Measurements from ENCODE around the gene EEIG1.

The EEIG1 gene

GRCh38 chr9:128001151-128001778, 20.5 kb upstream of the EEIG1 start:
- DNase-seq (ENCODE audit: low spot score) = no peak

GRCh38 chr9:127999461-127999860, 18.7 kb upstream of the EEIG1 start:
- no peak for DNase-seq (ENCODE audit: low spot score)

GRCh38 chr9:127993721-127994120, 12.9 kb upstream of the EEIG1 start:
- DNase-seq (ENCODE audit: low spot score) = no peak

GRCh38 chr9:127991757-127992274, 11.0 kb upstream of the EEIG1 start:
- DNase-seq (ENCODE audit: low spot score) = no peak

GRCh38 chr9:127991017-127991756, 10.4 kb upstream of the EEIG1 start:
- no peak for DNase-seq (ENCODE audit: low spot score)

- no peak for DNase-seq (ENCODE audit: low spot score)
Measured at GRCh38 chr9:127990554-127990953, 9.8 kb upstream of the EEIG1 start.

- no peak for DNase-seq (ENCODE audit: low spot score)
Measured at GRCh38 chr9:127989094-127989493, 8.3 kb upstream of the EEIG1 start.

GRCh38 chr9:127987103-127987614, 6.4 kb upstream of the EEIG1 start:
- peak; percentile 64 for DNase-seq (ENCODE audit: low spot score)

GRCh38 chr9:127985011-127985410, 4.2 kb upstream of the EEIG1 start:
- no peak for DNase-seq (ENCODE audit: low spot score)

- no peak for DNase-seq (ENCODE audit: low spot score)
Measured at GRCh38 chr9:127983847-127984289, 3.1 kb upstream of the EEIG1 start.

GRCh38 chr9:127982912-127983311, 2.1 kb upstream of the EEIG1 start:
- DNase-seq (ENCODE audit: low spot score) = no peak

- peak; percentile 47 for DNase-seq (ENCODE audit: low spot score)
Measured at GRCh38 chr9:127981559-127982121, 851 bp upstream of the EEIG1 start.

- DNase-seq (ENCODE audit: low spot score) = no peak
Measured at GRCh38 chr9:127980060-127980705, 606 bp downstream of the EEIG1 start.

GRCh38 chr9:127979333-127980059, 1.3 kb downstream of the EEIG1 start:
- DNase-seq (ENCODE audit: low spot score) = peak; percentile 53

GRCh38 chr9:127979015-127979332, 1.8 kb downstream of the EEIG1 start:
- DNase-seq (ENCODE audit: low spot score) = no peak

GRCh38 chr9:127977884-127978647, 2.7 kb downstream of the EEIG1 start:
- peak; percentile 69 for DNase-seq (ENCODE audit: low spot score)

GRCh38 chr9:127977009-127977883, 3.5 kb downstream of the EEIG1 start:
- no peak for DNase-seq (ENCODE audit: low spot score)

GRCh38 chr9:127976498-127976897, 4.3 kb downstream of the EEIG1 start:
- DNase-seq (ENCODE audit: low spot score) = no peak

- DNase-seq (ENCODE audit: low spot score) = no peak
Measured at GRCh38 chr9:127975376-127976315, 5.1 kb downstream of the EEIG1 start.
